H9 (cell line): Measurements from ENCODE around the gene TBPL1. TPM values are rescaled to one million over a fixed set of nuclear protein-coding genes. Genes with fewer than 3 reads are reported as not detected.
A peak's percentile ranks its signal among the peaks of the same experiment; 100 is the strongest.

Experiments used
- DNase-seq: peaks from one replicate; pipeline ENCODE4 v3.0.0-alpha.2; 2017
- H2AFZ ChIP-seq: one replicate; pipeline ENCODE4 v1.6.1; 2013; ENCODE audit warnings: mild to moderate bottlenecking, low read length, control low read depth, moderate library complexity
- H2AK5ac ChIP-seq: 2 replicates; pipeline ENCODE4 v1.6.1; 2013; ENCODE audit warnings: low read length, control low read depth, mixed read lengths; ENCODE audit not compliant: insufficient read length
- H2BK120ac ChIP-seq: one replicate; pipeline ENCODE4 v1.6.1; 2013; ENCODE audit warnings: low read depth, mild to moderate bottlenecking, low read length, control low read depth, inconsistent platforms; ENCODE audit not compliant: poor library complexity, severe bottlenecking
- H2BK12ac ChIP-seq: 2 replicates; pipeline ENCODE4 v1.6.1; 2013; ENCODE audit warnings: low read length, control low read depth, mixed read lengths, low read depth; ENCODE audit not compliant: insufficient read length
- H2BK15ac ChIP-seq: 2 replicates; pipeline ENCODE4 v1.6.1; 2013; ENCODE audit warnings: low read depth, low read length, control low read depth
- H2BK20ac ChIP-seq: one replicate; pipeline ENCODE4 v1.6.1; 2013; ENCODE audit warnings: low read depth, mild to moderate bottlenecking, low read length, control low read depth, inconsistent platforms; ENCODE audit not compliant: poor library complexity, severe bottlenecking
- H2BK5ac ChIP-seq: 2 replicates; pipeline ENCODE4 v1.6.1; 2013; ENCODE audit warnings: low read length, control low read depth, mixed read lengths; ENCODE audit not compliant: insufficient read length
- H3K14ac ChIP-seq: 2 replicates; pipeline ENCODE4 v1.6.1; 2013; ENCODE audit warnings: low read length, control low read depth; ENCODE audit not compliant: insufficient read depth
- H3K18ac ChIP-seq: 2 replicates; pipeline ENCODE4 v1.6.1; 2013; ENCODE audit warnings: low read depth, mild to moderate bottlenecking, mixed read lengths, low read length, control low read depth; ENCODE audit not compliant: insufficient read length
- H3K23ac ChIP-seq: 2 replicates; pipeline ENCODE4 v1.6.1; 2013; ENCODE audit warnings: low read length, control low read depth, mixed read lengths, low read depth; ENCODE audit not compliant: insufficient read length
- H3K23me2 ChIP-seq: 2 replicates; pipeline ENCODE4 v1.6.1; 2013; ENCODE audit warnings: low read depth, mild to moderate bottlenecking, mixed read lengths, low read length, control low read depth; ENCODE audit not compliant: insufficient read length, poor library complexity, severe bottlenecking
- H3K27ac ChIP-seq: 2 replicates; pipeline ENCODE4 v1.5.1; 2013; ENCODE audit warnings: low read length, control low read depth, mixed read lengths, low read depth; ENCODE audit not compliant: insufficient read length
- H3K27me3 ChIP-seq: 2 replicates; pipeline ENCODE4 v1.6.1; 2013; ENCODE audit warnings: low read length, control low read depth, inconsistent platforms; ENCODE audit not compliant: insufficient read depth
- H3K4ac ChIP-seq: 2 replicates; pipeline ENCODE4 v1.6.1; 2013; ENCODE audit warnings: low read depth, mild to moderate bottlenecking, control low read depth, inconsistent platforms, low read length, moderate library complexity
- H3K4me1 ChIP-seq: 2 replicates; pipeline ENCODE4 v1.6.1; 2013; ENCODE audit warnings: low read length, control low read depth, inconsistent platforms; ENCODE audit not compliant: insufficient read depth
- H3K4me2 ChIP-seq: 2 replicates; pipeline ENCODE4 v1.6.1; 2013; ENCODE audit warnings: low read length, control low read depth, mixed read lengths; ENCODE audit not compliant: insufficient read length, insufficient read depth
- H3K56ac ChIP-seq: 2 replicates; pipeline ENCODE4 v1.6.1; 2013; ENCODE audit warnings: low read depth, mild to moderate bottlenecking, mixed read lengths, low read length, control low read depth; ENCODE audit not compliant: insufficient read length
- H3K79me1 ChIP-seq: 2 replicates; pipeline ENCODE4 v1.6.1; 2013; ENCODE audit warnings: low read depth, mild to moderate bottlenecking, moderate library complexity, low read length, control low read depth, inconsistent platforms; ENCODE audit not compliant: insufficient read depth, poor library complexity, severe bottlenecking
- H3K79me2 ChIP-seq: 2 replicates; pipeline ENCODE4 v1.6.1; 2013; ENCODE audit warnings: low read length, control low read depth, inconsistent platforms; ENCODE audit not compliant: insufficient read depth
- H3K9ac ChIP-seq: 2 replicates; pipeline ENCODE4 v1.6.1; 2013; ENCODE audit warnings: low read length, control low read depth, mixed read lengths; ENCODE audit not compliant: insufficient read length; ENCODE audit errors: extremely low read depth
- H3K9me3 ChIP-seq: one replicate; pipeline ENCODE4 v1.6.1; 2013; ENCODE audit warnings: low read depth, low read length, inconsistent platforms; ENCODE audit not compliant: control insufficient read depth
- H3T11ph ChIP-seq: one replicate; pipeline ENCODE4 v1.6.1; 2013; ENCODE audit warnings: mild to moderate bottlenecking, low read length, control low read depth, inconsistent platforms
- H4K20me1 ChIP-seq: one replicate; pipeline ENCODE4 v1.6.1; 2013; ENCODE audit not compliant: control insufficient read depth, insufficient read length, insufficient read depth
- H4K5ac ChIP-seq: 2 replicates; pipeline ENCODE4 v1.6.1; 2013; ENCODE audit warnings: low read depth, mild to moderate bottlenecking, mixed read lengths, low read length, control low read depth; ENCODE audit not compliant: insufficient read length
- H4K8ac ChIP-seq: replicated peaks from 2 replicates; pipeline ENCODE4 v1.6.1; 2013; ENCODE audit warnings: low read length, control low read depth, mixed read lengths, low read depth; ENCODE audit not compliant: insufficient read length
- H4K91ac ChIP-seq: 2 replicates; pipeline ENCODE4 v1.6.1; 2013; ENCODE audit warnings: low read depth, mild to moderate bottlenecking, moderate library complexity, mixed read lengths, low read length, control low read depth; ENCODE audit not compliant: insufficient read length
- H3K27ac Mint-ChIP-seq, 3 experiments: 2 replicates in 2 of 3; 3 replicates in 1 of 3; pipeline ENCODE4 v1.8.0; 2020 to 2021; ENCODE audit warnings: mixed read lengths in 3 of 3, mild to moderate bottlenecking in 1 of 3, moderate library complexity in 1 of 3
- H3K27me3 Mint-ChIP-seq: 2 replicates; pipeline ENCODE4 v1.8.0; 2021; ENCODE audit warnings: low read depth, mild to moderate bottlenecking, moderate library complexity, mixed read lengths
- H3K36me3 Mint-ChIP-seq, 3 experiments: 2 replicates in 2 of 3; 3 replicates in 1 of 3; pipeline ENCODE4 v1.8.0; 2020 to 2021; ENCODE audit warnings: low read depth in 3 of 3, mixed read lengths in 3 of 3; ENCODE audit not compliant: insufficient read depth in 1 of 3
- H3K4me1 Mint-ChIP-seq, 2 experiments: 2 replicates each; pipeline ENCODE4 v1.8.0; 2020; ENCODE audit warnings: mixed read lengths in 2 of 2
- H3K4me3 Mint-ChIP-seq, 2 experiments: 2 replicates in 1 of 2; 3 replicates in 1 of 2; pipeline ENCODE4 v1.8.0; 2020 to 2021; ENCODE audit warnings: mild to moderate bottlenecking in 2 of 2, mixed read lengths in 2 of 2, moderate library complexity in 1 of 2
- H3K9me3 Mint-ChIP-seq, 2 experiments: 2 replicates in 1 of 2; 3 replicates in 1 of 2; pipeline ENCODE4 v1.8.0; 2020; ENCODE audit warnings: mild to moderate bottlenecking in 2 of 2, mixed read lengths in 2 of 2, moderate library complexity in 1 of 2
- CTCF ChIP-seq: fragments of 200-600 bp; sonication (generic); conservative IDR thresholded peaks from 3 replicates; pipeline ENCODE4 v1.8.0; 2021; ENCODE audit warnings: antibody characterized with exemption, mild to moderate bottlenecking
- WGBS: extraction: QIAGEN DNeasy Blood & Tissue Kit; methylation state at CpG from one replicate; pipeline ENCODE4 v1.1.7; 2013; ENCODE audit warnings: missing lambda C conversion rate, low lambda C conversion rate, mixed read lengths; ENCODE audit not compliant: insufficient read length; ENCODE audit errors: extremely low coverage; 5-methylcytosine and 5-hydroxymethylcytosine counted together
- total RNA-seq: library from RNA; stranded (reverse); gene quantifications from 2 replicates; pipeline ENCODE4 v1.2.1, GENCODE V29; 2021

TBPL1 gene
- total RNA-seq, 1 experiment from 2014 or later: 49.7 TPM

GRCh38 chr6:133951881-133952814 is 876 bp upstream of the TBPL1 start:
- no peak overlapping the region for H4K91ac ChIP-seq
- no peak overlapping the region for H2BK15ac ChIP-seq
- H3K14ac ChIP-seq: no peak overlapping the region
- Mint-ChIP-seq H3K27ac (peak overlapping the region in 1 of 3 experiments; percentile 4; a peak in 2 of 7 replicates), H3K4me1 (peaks cover 23 to 30% of the 10 kb centered on the region in 2 experiments), H3K4me3 (peak overlapping the region; percentile 90 to 91), H3K36me3 (no peaks in the 10 kb centered on the region), H3K9me3 (no peaks in the 10 kb centered on the region), H3K27me3 (peaks cover 20% of the 10 kb centered on the region)
- no peak overlapping the region for H4K8ac ChIP-seq
- no peaks in the 10 kb centered on the region for H4K20me1 ChIP-seq
- peak overlapping the region; percentile 83 for H2AFZ ChIP-seq
- H2BK120ac ChIP-seq: no peak overlapping the region
- no peaks in the 10 kb centered on the region for H3K9me3 ChIP-seq
- no peak overlapping the region for H2BK5ac ChIP-seq
- WGBS: no CpG with 5 or more reads among the region's 65 CpGs
- no peaks in the 10 kb centered on the region for H3K27me3 ChIP-seq
- no peaks in the 10 kb centered on the region for H3K79me1 ChIP-seq
- H2BK12ac ChIP-seq: no peak overlapping the region
- H3K23ac ChIP-seq: no peak overlapping the region
- H3K79me2 ChIP-seq: peaks cover 15% of the 10 kb centered on the region; the same call in 1 of the 2 replicates
- DNase-seq: peak; percentile 41
- peaks cover 12% of the 10 kb centered on the region for H3K23me2 ChIP-seq
- H2AK5ac ChIP-seq: no peak overlapping the region
- H3K18ac ChIP-seq: no peak overlapping the region
- H3K56ac ChIP-seq: no peak overlapping the region
- H3K9ac ChIP-seq: peak overlapping the region; percentile 3
- no peak overlapping the region for H3K4ac ChIP-seq
- H4K5ac ChIP-seq: no peak overlapping the region
- peaks cover 3% of the 10 kb centered on the region; the same call in 1 of the 2 replicates for H3K4me1 ChIP-seq
- H3T11ph ChIP-seq: no peak overlapping the region
- no peak overlapping the region for H2BK20ac ChIP-seq
- TF ChIP-seq CTCF: peak; percentile 61
- H3K27ac ChIP-seq: no peak overlapping the region
- peak overlapping the region; percentile 95 for H3K4me2 ChIP-seq
